Ovary (tissue), 9 donors: ENCODE measurements around the gene ITGB2. TPM values are rescaled to one million over a fixed set of nuclear protein-coding genes. Genes with fewer than 3 reads are reported as not detected.

ENCODE experiments used
- DNase-seq, 5 donors: peaks; one replicate each; pipeline ENCODE4 v3.0.0-alpha.2; 2019 to 2020
- H3K27ac ChIP-seq, 2 donors: fragments of 200-600 bp; one replicate each; pipeline versions ENCODE4 v1.5.1 to v1.8.0; 2019 to 2022
- H3K27me3 ChIP-seq: fragments of 200-600 bp; one replicate; pipeline ENCODE4 v1.8.0; 2022
- H3K36me3 ChIP-seq: fragments of 200-600 bp; sonication (generic); one replicate; pipeline ENCODE4 v1.5.1; 2019
- H3K4me1 ChIP-seq: one replicate; pipeline ENCODE4 v1.8.1; 2013; ENCODE audit warnings: mild to moderate bottlenecking, moderate library complexity; ENCODE audit not compliant: insufficient read depth
- H3K4me3 ChIP-seq: fragments of 200-600 bp; sonication (generic); one replicate; pipeline ENCODE4 v1.5.1; 2017
- H3K9me3 ChIP-seq, 2 donors: fragments of 200-600 bp in 1 of 2; sonication (generic) in 1 of 2; one replicate each; pipeline versions ENCODE4 v1.5.1 to v1.8.1; 2013 to 2019; ENCODE audit warnings: mild to moderate bottlenecking in 1 of 2, moderate library complexity in 1 of 2
- CTCF ChIP-seq, 3 donors: fragments of 450-650 bp in 2 of 3; fragments of 200-600 bp in 1 of 3; IDR thresholded peaks; one replicate each; pipeline versions ENCODE4 v1.5.1 to v1.8.0; 2016 to 2022; ENCODE audit warnings: antibody characterized with exemption in 3 of 3, mild to moderate bottlenecking in 1 of 3
- EP300 ChIP-seq: sonication (generic); formaldehyde crosslinking; IDR thresholded peaks from one replicate; pipeline ENCODE4 v1.6.1; 2017; ENCODE audit warnings: antibody characterized with exemption
- POLR2A ChIP-seq: fragments of 450-650 bp; IDR thresholded peaks from one replicate; pipeline ENCODE4 v1.6.1; 2017; ENCODE audit warnings: antibody characterized with exemption, mild to moderate bottlenecking, moderate library complexity
- WGBS, 3 donors: extraction: QIAGEN DNeasy Blood & Tissue Kit in 1 of 3; methylation state at CpG; one replicate each; pipeline versions ENCODE4 v1.1.5 to v1.1.7; 2013 to 2017; 5-methylcytosine and 5-hydroxymethylcytosine counted together
- intact Hi-C, 4 donors: fragments of 100-400 bp; cut with DNase I; formaldehyde crosslinking; loops; one replicate each; pipeline versions ENCODE4 v1.11.0 to v1.15.1; 2022 to 2023
- polyA plus RNA-seq, 2 donors: library from polyadenylated mRNA; stranded (reverse); fragments of 200-250 nt in 1 of 2; fragments of 350-450 nt in 1 of 2; fragmentation: Illumina TruSeq in 1 of 2; extraction: RNeasy Lipid Tissue Mini Kit (QIAGEN cat#74804) in 1 of 2; gene quantifications; one replicate each; pipeline ENCODE4 v1.2.3, GENCODE V29; 2013 to 2014
- total RNA-seq, 7 donors: library from RNA; depleted of rRNA in 2 of 7; stranded (reverse); fragments of >200 nt in 2 of 7; fragmentation: NEBNext Ultra II Directional in 3 of 7; extraction: Animal tissue kit (Norgen Biotek cat#: 25700) in 3 of 7; gene quantifications; one replicate each; pipeline versions ENCODE4 v1.1.0 to v1.2.4, GENCODE V29; 2016 to 2023
- donor health status: DM: no; HTN: no; CAD: no; lungs with moderate emphysema.
- donor health status: DM: no; HTN: no; CAD: no.
- donor health status: Bipolar disorder and iron deficiency.
- donor health status: DM: yes; HTN: yes; CAD: no.
- donor health status: DM: no; HTN: no; CAD: no.
- donor health status: DM: yes; HTN: yes; CAD: no.

The ITGB2 gene
- total and polyA plus RNA-seq, 9 donors, result 9.6 to 58.3 (median 17.6) TPM

- intact Hi-C loops, result no loop called here
- WGBS, 3 donors, result 72 to 79% (median 73%) methylated on average over 24 of the region's 24 CpGs
- Histone ChIP-seq H3K9me3 (no peaks in the 10 kb centered on the region), H3K4me3 (no peak overlapping the region), H3K27ac (no peak overlapping the region), H3K27me3 (no peaks in the 10 kb centered on the region), H3K4me1 (peaks cover 3% of the 10 kb centered on the region), H3K36me3 (no peaks in the 10 kb centered on the region)
- peak in 2 of 5 donors; percentile 10 to 23 for DNase-seq
- TF ChIP-seq EP300 (no peak), POLR2A (no peak), CTCF (IDR thresholded peaks at IDR 0.05) (no peak)
Observed at GRCh38 chr21:44847261-44848056, 73.2 kb downstream of the ITGB2 start.

- Histone ChIP-seq H3K9me3 (no peaks in the 10 kb centered on the region), H3K4me3 (no peak overlapping the region), H3K36me3 (no peaks in the 10 kb centered on the region), H3K27ac (no peak overlapping the region), H3K27me3 (no peaks in the 10 kb centered on the region), H3K4me1 (peaks cover 3% of the 10 kb centered on the region)
- intact Hi-C loops, result no loop called here
- TF ChIP-seq CTCF (IDR thresholded peaks at IDR 0.05) (no peak), POLR2A (no peak), EP300 (no peak)
- peak in 2 of 5 donors; percentile 20 to 54 for DNase-seq
- 24 to 30% (median 28%) methylated on average over 26 to 27 of the region's 27 CpGs for WGBS, 3 donors
Observed at GRCh38 chr21:44846485-44847260, 74.0 kb downstream of the ITGB2 start.

GRCh38 chr21:44846224-44846484 is 74.5 kb downstream of the ITGB2 start:
- Histone ChIP-seq H3K4me3 (no peak overlapping the region), H3K27ac (no peak overlapping the region), H3K9me3 (no peaks in the 10 kb centered on the region), H3K4me1 (peaks cover 3% of the 10 kb centered on the region), H3K36me3 (no peaks in the 10 kb centered on the region), H3K27me3 (no peaks in the 10 kb centered on the region)
- DNase-seq, result no peak
- intact Hi-C loops, result no loop called here
- no peak for TF ChIP-seq POLR2A
- no peak for TF ChIP-seq CTCF (IDR thresholded peaks at IDR 0.05)
- TF ChIP-seq EP300, result no peak
- WGBS, 3 donors, result 3 to 6% (median 5%) methylated on average over 1 of the region's 1 CpG

- TF ChIP-seq EP300 (no peak), CTCF (IDR thresholded peaks at IDR 0.05) (no peak), POLR2A (no peak)
- Histone ChIP-seq H3K27ac (no peak overlapping the region), H3K4me3 (peak overlapping the region; percentile 15), H3K27me3 (no peaks in the 10 kb centered on the region), H3K36me3 (no peaks in the 10 kb centered on the region), H3K9me3 (no peaks in the 10 kb centered on the region), H3K4me1 (peaks cover 3% of the 10 kb centered on the region)
- intact Hi-C loops, result no loop called here
- DNase-seq, result peak in 2 of 5 donors; percentile 29 to 60
- WGBS, 3 donors, result 4 to 7% (median 4%) methylated on average over 24 to 34 of the region's 34 CpGs
Observed at GRCh38 chr21:44845418-44846223, 75.1 kb downstream of the ITGB2 start.
